ENCODE data around the gene OVOL2. TPM values are rescaled to one million over a fixed set of nuclear protein-coding genes. Genes with fewer than 3 reads are reported as not detected.
"Not testable (repeated sequence)": the region's sequence is repeated elsewhere in the genome, so short reads cannot be mapped to it uniquely, and the experiment has no call there.

The OVOL2 gene
- total RNA-seq, 1 donor from 2014 or later = not detected

GRCh38 chr20:18046535-18046934 lies 11.2 kb downstream of the OVOL2 start:
- H3K4me1 Mint-ChIP-seq = no peaks in the 10 kb centered on the region
- DNase-seq = no peak
- no peaks in the 10 kb centered on the region for H3K9me3 Mint-ChIP-seq
- H3K4me3 Mint-ChIP-seq = no peak overlapping the region
- intact Hi-C loops (cut with micrococcal nuclease) = no loop called here
- no peaks in the 10 kb centered on the region for H3K36me3 Mint-ChIP-seq (ENCODE audit: low read depth)
- H3K27me3 Mint-ChIP-seq = peaks cover 25% of the 10 kb centered on the region
- H3K27ac Mint-ChIP-seq = no peak overlapping the region

GRCh38 chr20:18042229-18042628 lies 15.5 kb downstream of the OVOL2 start:
- no peak overlapping the region for H3K4me3 Mint-ChIP-seq
- intact Hi-C loops (cut with micrococcal nuclease) = no loop called here
- H3K27me3 Mint-ChIP-seq = peaks cover 14% of the 10 kb centered on the region
- H3K4me1 Mint-ChIP-seq = no peaks in the 10 kb centered on the region
- H3K36me3 Mint-ChIP-seq (ENCODE audit: low read depth) = no peaks in the 10 kb centered on the region
- no peak overlapping the region for H3K27ac Mint-ChIP-seq
- no peaks in the 10 kb centered on the region for H3K9me3 Mint-ChIP-seq
- DNase-seq = no peak

GRCh38 chr20:18041462-18041861 lies 16.3 kb downstream of the OVOL2 start:
- peaks cover 14% of the 10 kb centered on the region for H3K27me3 Mint-ChIP-seq
- intact Hi-C loops (cut with micrococcal nuclease) = no loop called here
- H3K36me3 Mint-ChIP-seq (ENCODE audit: low read depth) = no peaks in the 10 kb centered on the region
- H3K9me3 Mint-ChIP-seq = no peaks in the 10 kb centered on the region
- H3K4me3 Mint-ChIP-seq = no peak overlapping the region
- H3K27ac Mint-ChIP-seq = no peak overlapping the region
- H3K4me1 Mint-ChIP-seq = no peaks in the 10 kb centered on the region
- DNase-seq = no peak

DNA sequence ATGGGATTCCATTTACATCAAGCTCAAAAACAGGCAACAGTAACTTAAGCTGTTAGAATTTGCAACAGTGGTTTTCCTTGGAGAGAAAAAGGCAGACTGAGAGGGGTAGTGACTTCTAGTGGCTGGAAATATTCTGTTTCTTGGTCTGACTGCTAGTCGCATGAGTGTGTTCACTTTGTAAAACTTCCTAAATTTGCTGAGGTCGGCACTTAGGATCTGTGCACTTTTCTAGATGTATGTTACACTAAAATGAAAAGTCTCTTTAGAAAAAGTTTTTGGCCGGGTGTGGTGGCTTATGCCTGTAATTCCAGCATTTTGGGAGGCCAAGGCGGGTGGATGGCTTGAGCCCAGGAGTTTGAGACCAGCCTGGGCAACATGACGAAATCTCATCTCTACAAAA lies 18.7 kb downstream of the OVOL2 start:
- no peaks in the 10 kb centered on the region for H3K9me3 Mint-ChIP-seq
- no peak overlapping the region for H3K4me3 Mint-ChIP-seq
- no peaks in the 10 kb centered on the region for H3K4me1 Mint-ChIP-seq
- no peak overlapping the region for H3K27ac Mint-ChIP-seq
- DNase-seq = no peak
- intact Hi-C loops (cut with micrococcal nuclease) = no loop called here
- H3K36me3 Mint-ChIP-seq (ENCODE audit: low read depth) = no peaks in the 10 kb centered on the region
- H3K27me3 Mint-ChIP-seq = peaks cover 3% of the 10 kb centered on the region

GRCh38 chr20:18034039-18034438 lies 23.7 kb downstream of the OVOL2 start:
- H3K9me3 Mint-ChIP-seq = no peaks in the 10 kb centered on the region
- H3K4me3 Mint-ChIP-seq = no peak overlapping the region
- no peak for DNase-seq
- H3K4me1 Mint-ChIP-seq = no peaks in the 10 kb centered on the region
- no peak overlapping the region for H3K27ac Mint-ChIP-seq
- no peaks in the 10 kb centered on the region for H3K27me3 Mint-ChIP-seq
- intact Hi-C loops (cut with micrococcal nuclease) = no loop called here
- no peaks in the 10 kb centered on the region for H3K36me3 Mint-ChIP-seq (ENCODE audit: low read depth)

GRCh38 chr20:18032977-18033892 lies 24.5 kb downstream of the OVOL2 start:
- DNase-seq = no peak
- H3K36me3 Mint-ChIP-seq (ENCODE audit: low read depth) = no peaks in the 10 kb centered on the region
- no peak overlapping the region for H3K4me3 Mint-ChIP-seq
- H3K4me1 Mint-ChIP-seq = no peaks in the 10 kb centered on the region
- no peaks in the 10 kb centered on the region for H3K9me3 Mint-ChIP-seq
- no peaks in the 10 kb centered on the region for H3K27me3 Mint-ChIP-seq
- intact Hi-C loops (cut with micrococcal nuclease) = no loop called here
- no peak overlapping the region for H3K27ac Mint-ChIP-seq

- Mint-ChIP-seq H3K36me3 (ENCODE audit: low read depth) (no peaks in the 10 kb centered on the region), H3K4me3 (no peak overlapping the region), H3K27ac (no peak overlapping the region), H3K27me3 (no peaks in the 10 kb centered on the region), H3K4me1 (no peaks in the 10 kb centered on the region), H3K9me3 (no peaks in the 10 kb centered on the region)
- intact Hi-C loops (cut with micrococcal nuclease) = no loop called here
- DNase-seq = no peak
Observed at GRCh38 chr20:18031888-18032509, 25.7 kb downstream of the OVOL2 start.

- intact Hi-C loops (cut with micrococcal nuclease) = no loop called here
- H3K27me3 Mint-ChIP-seq = no peaks in the 10 kb centered on the region
- no peaks in the 10 kb centered on the region for H3K9me3 Mint-ChIP-seq
- no peaks in the 10 kb centered on the region for H3K36me3 Mint-ChIP-seq (ENCODE audit: low read depth)
- DNase-seq = no peak
- H3K4me3 Mint-ChIP-seq = no peak overlapping the region
- no peak overlapping the region for H3K27ac Mint-ChIP-seq
- no peaks in the 10 kb centered on the region for H3K4me1 Mint-ChIP-seq
Observed at GRCh38 chr20:18031050-18031449, 26.7 kb downstream of the OVOL2 start.

DNA sequence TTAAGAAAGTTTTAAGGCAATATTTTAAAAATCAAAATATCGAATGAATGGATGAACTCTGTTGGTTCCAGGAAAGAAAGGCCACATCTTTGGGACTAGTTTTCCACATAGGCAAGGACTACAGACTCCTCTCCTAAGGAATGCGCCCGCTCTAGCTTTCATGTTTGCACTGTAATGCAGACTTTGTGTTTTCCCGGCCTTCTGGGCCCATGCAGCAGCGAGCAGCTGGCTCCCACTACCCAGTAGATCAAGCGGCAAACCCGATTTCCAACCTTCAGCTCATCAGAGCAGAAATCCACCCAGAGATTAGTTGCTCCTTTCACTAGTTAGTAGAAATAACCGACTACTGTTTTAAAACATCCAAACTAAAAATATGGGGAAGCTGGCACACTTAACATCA lies 27.7 kb downstream of the OVOL2 start:
- Mint-ChIP-seq H3K27ac (no peak overlapping the region), H3K4me3 (no peak overlapping the region), H3K9me3 (no peaks in the 10 kb centered on the region), H3K36me3 (ENCODE audit: low read depth) (no peaks in the 10 kb centered on the region), H3K27me3 (no peaks in the 10 kb centered on the region), H3K4me1 (no peaks in the 10 kb centered on the region)
- DNase-seq = no peak
- intact Hi-C loops (cut with micrococcal nuclease) = no loop called here

DNA sequence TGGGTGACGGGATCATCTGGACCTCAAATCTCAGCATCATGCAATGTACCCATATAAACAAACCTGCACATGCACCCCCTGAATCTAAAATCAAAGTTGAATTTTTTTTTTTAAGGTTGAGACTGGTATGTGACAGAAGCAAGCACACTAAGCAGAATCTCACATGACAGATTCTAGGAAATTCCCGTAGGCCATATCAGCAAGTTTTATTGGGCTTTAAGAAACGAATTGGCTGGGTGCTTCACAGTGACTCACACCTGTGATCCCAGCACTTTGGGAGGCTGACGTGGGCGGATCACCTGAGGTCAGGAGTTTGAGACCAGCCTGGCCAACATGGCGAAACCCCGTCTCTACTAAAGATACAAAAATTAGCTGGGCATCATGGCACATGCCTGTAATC lies 30.7 kb downstream of the OVOL2 start:
- H3K27me3 Mint-ChIP-seq; H3K4me1 Mint-ChIP-seq; H3K4me3 Mint-ChIP-seq; intact Hi-C loops (cut with micrococcal nuclease); H3K36me3 Mint-ChIP-seq (ENCODE audit: low read depth); H3K9me3 Mint-ChIP-seq; DNase-seq; H3K27ac Mint-ChIP-seq: not testable (repeated sequence)

DNA sequence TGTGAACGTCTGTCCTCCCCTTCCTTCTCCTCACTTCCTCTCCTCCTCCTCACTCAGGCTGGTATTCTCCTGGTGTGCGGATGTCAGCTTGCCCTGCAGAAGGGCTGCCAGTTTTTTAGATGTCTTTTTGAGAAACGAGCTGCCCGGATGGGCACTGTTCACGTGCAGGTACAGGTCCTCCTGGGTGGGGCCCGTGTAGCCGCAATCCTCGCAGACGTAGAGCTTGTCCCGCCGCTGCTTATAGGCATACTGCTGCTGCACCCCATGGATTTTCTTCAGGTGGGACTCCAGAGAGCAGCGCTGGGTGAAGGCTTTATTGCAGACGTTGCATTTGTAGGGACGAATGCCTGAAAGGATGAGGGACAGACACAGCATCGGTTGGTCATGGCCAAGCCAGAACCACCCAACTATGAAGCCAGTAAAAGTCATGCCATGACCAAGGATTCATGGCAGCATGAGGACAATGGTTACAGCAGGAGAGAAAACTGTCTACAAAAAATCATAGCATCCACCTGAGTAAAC lies 33.0 kb downstream of the OVOL2 start:
- intact Hi-C loops (cut with micrococcal nuclease) = no loop called here
- Mint-ChIP-seq H3K9me3 (no peaks in the 10 kb centered on the region), H3K27ac (no peak overlapping the region), H3K4me3 (no peak overlapping the region), H3K4me1 (no peaks in the 10 kb centered on the region), H3K36me3 (ENCODE audit: low read depth) (no peaks in the 10 kb centered on the region), H3K27me3 (no peaks in the 10 kb centered on the region)
- DNase-seq = no peak

DNA sequence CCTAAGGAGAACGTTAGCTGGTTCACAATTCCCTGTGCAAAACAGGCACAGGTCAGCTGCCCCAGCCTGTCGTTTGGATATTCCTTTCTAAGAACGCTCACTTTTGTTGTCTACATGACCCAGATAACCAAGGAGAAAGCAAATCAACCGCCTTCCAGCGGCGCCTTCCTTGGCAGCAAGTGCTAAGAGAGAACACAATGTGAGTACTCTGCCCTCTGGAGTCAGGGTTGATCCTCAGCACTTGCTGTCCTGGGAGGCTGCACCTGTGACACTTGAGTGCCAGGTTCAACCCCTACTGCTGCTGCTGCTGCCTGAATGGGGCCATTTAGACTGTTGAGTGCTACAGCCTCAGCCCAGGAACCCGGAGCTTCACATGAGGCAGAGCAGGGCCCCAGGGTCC lies 36.8 kb downstream of the OVOL2 start:
- intact Hi-C loops (cut with micrococcal nuclease) = no loop called here
- H3K36me3 Mint-ChIP-seq (ENCODE audit: low read depth) = no peaks in the 10 kb centered on the region
- DNase-seq = no peak
- H3K9me3 Mint-ChIP-seq = no peaks in the 10 kb centered on the region
- no peak overlapping the region for H3K4me3 Mint-ChIP-seq
- H3K27ac Mint-ChIP-seq = no peak overlapping the region
- H3K4me1 Mint-ChIP-seq = no peaks in the 10 kb centered on the region
- H3K27me3 Mint-ChIP-seq = no peaks in the 10 kb centered on the region

DNA sequence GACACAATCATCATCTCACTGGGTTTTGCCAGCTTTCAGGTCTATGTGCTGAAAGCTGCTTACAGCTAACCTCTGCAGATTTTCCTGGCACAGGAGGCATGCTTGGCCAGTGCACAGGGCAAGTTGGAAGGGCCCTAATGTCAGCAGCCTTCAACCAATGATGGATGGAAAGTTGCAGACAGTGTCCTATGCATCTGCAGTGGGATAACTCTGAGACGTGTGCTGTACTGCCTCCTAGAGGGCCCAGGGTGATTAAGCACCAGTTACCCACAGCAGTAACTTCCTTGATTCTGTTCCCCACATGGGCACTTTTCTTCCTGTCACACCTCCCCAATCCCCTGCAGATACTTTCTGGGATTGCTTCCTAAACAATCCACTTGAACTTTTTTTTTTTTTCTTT lies 38.6 kb downstream of the OVOL2 start:
- H3K27me3 Mint-ChIP-seq = no peaks in the 10 kb centered on the region
- no peaks in the 10 kb centered on the region for H3K9me3 Mint-ChIP-seq
- DNase-seq = peak; percentile 67
- H3K4me1 Mint-ChIP-seq = no peaks in the 10 kb centered on the region
- H3K4me3 Mint-ChIP-seq = no peak overlapping the region
- intact Hi-C loops (cut with micrococcal nuclease) = no loop called here
- no peaks in the 10 kb centered on the region for H3K36me3 Mint-ChIP-seq (ENCODE audit: low read depth)
- no peak overlapping the region for H3K27ac Mint-ChIP-seq

DNA sequence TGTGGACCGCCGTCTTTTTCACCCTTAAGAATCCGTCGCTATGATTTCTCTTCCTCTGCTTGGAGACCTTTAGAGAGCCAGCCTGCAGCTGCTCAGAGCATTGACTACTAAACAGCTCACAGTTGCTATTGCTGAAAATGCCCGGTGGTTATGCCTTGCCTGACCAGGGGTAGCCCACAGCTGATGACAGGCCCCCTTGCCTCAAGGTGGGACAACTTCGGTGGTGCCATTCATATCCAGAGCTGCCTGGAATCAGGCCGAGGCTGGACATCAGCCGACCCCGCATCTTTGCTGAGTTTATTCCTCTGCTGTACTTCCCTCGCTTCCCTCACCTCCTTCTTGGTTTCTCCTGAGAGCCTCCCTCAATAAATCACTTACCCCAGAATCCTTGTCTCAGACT lies 39.6 kb downstream of the OVOL2 start:
- intact Hi-C loops (cut with micrococcal nuclease) = no loop called here
- Mint-ChIP-seq H3K36me3 (ENCODE audit: low read depth) (no peaks in the 10 kb centered on the region), H3K27ac (no peak overlapping the region), H3K9me3 (no peaks in the 10 kb centered on the region), H3K27me3 (no peaks in the 10 kb centered on the region), H3K4me3 (no peak overlapping the region), H3K4me1 (no peaks in the 10 kb centered on the region)
- DNase-seq = no peak

All from activated CD4-positive, alpha-beta T cell treated with anti-CD3 and anti-CD28 coated beads, Interleukin-2, amount 10 ng/mL, durations not matched to agents 24 days and 14 days (primary cell).